A673 (cell line): ENCODE data around the gene FBLIM1.

Experiments
- EZH2 ChIP-seq: fragments of 200-600 bp; sonication (generic); IDR thresholded peaks from 2 replicates; pipeline ENCODE4 v1.6.1; 2017; ENCODE audit warnings: borderline replicate concordance, low read depth, mild to moderate bottlenecking, mixed read lengths, antibody characterized with exemption, low read length; ENCODE audit not compliant: poor library complexity, severe bottlenecking
- TF ChIP-seq, protein P1 (sequence below): fragments of 300-800, 200-600 bp; sonication (generic); conservative IDR thresholded peaks from 2 replicates; pipeline ENCODE4 v1.5.1; 2017; ENCODE audit warnings: low read depth, mild to moderate bottlenecking, antibody characterized with exemption, low read length, moderate library complexity, mixed read lengths

DNA sequence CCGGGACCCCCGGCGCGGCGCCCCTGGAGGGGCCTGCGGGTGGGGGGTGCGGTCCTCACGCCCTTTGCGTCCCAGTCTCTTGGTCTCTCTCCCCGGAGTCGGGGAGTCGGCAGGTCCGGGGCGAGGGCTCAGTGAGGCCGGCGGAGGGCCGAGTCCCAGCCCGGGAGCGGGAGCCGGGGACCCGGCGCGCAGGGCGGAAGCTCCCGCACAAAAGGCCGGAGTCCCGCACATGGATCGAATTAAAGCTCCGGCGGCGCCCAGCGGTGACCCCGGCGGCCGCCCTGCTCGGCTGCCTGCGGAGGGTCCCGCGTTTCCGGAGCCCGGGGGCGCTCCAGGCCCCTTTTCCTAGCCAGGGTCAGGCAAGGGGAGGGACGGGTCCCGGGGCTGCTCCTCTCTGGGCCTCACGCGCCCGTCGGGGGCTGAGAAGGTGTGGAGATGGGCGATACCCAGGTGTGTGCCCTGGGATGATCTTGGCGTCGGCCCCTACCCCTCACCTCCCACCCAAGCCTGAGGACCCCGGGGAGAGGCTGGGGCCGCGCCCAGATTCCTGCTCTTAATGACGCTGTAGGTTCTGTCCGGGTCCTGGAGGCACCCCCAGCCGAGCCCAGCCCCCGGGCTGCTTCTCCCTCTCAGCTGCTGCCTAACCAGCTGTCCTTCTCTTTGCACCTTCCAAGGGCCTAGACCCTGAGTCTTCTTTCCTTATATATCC is 512 bp downstream of the FBLIM1 start:
- TF ChIP-seq, protein P1, sequence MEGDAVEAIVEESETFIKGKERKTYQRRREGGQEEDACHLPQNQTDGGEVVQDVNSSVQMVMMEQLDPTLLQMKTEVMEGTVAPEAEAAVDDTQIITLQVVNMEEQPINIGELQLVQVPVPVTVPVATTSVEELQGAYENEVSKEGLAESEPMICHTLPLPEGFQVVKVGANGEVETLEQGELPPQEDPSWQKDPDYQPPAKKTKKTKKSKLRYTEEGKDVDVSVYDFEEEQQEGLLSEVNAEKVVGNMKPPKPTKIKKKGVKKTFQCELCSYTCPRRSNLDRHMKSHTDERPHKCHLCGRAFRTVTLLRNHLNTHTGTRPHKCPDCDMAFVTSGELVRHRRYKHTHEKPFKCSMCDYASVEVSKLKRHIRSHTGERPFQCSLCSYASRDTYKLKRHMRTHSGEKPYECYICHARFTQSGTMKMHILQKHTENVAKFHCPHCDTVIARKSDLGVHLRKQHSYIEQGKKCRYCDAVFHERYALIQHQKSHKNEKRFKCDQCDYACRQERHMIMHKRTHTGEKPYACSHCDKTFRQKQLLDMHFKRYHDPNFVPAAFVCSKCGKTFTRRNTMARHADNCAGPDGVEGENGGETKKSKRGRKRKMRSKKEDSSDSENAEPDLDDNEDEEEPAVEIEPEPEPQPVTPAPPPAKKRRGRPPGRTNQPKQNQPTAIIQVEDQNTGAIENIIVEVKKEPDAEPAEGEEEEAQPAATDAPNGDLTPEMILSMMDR: no peak
- no peak for TF ChIP-seq EZH2
